ENCODE data around the gene TK1.
A peak's percentile ranks its signal among the peaks of the same experiment; 100 is the strongest.

The TK1 gene

DNA sequence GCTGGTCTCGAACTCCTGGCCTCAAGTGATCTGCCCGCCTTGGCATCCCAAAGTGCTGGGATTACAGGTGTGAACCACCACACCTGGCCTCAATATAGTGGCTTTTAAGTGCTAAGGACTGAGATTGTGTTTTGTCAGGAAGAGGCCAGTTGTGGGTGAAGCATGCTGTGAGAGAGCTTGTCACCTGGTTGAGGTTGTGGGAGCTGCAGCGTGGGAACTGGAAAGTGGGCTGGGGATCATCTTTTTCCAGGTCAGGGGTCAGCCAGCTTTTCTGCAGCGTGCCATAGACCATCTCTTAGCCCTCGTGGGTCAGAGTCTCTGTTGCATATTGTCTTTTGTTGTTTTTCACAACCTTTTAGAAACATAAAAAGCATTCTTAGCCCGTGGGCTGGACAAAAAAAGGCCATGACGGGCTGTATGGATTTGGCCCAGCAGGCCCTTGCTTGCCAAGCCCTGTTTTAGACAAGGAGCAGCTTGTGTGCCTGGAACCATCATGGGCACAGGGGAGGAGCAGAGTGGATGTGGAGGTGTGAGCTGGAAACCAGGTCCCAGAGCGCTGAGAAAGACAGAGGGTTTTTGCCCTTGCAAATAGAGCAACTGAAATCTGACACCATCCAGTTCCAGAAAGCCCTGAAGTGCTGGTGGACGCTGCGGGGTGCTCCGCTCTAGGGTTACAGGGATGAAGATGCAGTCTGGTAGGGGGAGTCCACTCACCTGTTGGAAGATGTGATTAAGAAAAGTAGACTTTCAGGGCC, 32.7 kb upstream of the TK1 start:
- no peak for DNase-seq (ENCODE audit: low read depth)

DNA sequence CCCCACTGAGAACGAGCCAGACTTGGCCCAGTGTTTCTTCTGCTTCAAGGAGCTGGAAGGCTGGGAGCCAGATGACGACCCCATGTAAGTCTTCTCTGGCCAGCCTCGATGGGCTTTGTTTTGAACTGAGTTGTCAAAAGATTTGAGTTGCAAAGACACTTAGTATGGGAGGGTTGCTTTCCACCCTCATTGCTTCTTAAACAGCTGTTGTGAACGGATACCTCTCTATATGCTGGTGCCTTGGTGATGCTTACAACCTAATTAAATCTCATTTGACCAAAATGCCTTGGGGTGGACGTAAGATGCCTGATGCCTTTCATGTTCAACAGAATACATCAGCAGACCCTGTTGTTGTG, 27.8 kb upstream of the TK1 start:
- DNase-seq (ENCODE audit: low read depth) = no peak

DNA sequence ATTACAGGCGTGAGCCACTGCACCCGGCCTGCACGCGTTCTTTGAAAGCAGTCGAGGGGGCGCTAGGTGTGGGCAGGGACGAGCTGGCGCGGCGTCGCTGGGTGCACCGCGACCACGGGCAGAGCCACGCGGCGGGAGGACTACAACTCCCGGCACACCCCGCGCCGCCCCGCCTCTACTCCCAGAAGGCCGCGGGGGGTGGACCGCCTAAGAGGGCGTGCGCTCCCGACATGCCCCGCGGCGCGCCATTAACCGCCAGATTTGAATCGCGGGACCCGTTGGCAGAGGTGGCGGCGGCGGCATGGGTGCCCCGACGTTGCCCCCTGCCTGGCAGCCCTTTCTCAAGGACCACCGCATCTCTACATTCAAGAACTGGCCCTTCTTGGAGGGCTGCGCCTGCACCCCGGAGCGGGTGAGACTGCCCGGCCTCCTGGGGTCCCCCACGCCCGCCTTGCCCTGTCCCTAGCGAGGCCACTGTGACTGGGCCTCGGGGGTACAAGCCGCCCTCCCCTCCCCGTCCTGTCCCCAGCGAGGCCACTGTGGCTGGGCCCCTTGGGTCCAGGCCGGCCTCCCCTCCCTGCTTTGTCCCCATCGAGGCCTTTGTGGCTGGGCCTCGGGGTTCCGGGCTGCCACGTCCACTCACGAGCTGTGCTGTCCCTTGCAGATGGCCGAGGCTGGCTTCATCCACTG, 27.3 kb upstream of the TK1 start, which contains the start of gene BIRC5:
TSS of gene BIRC5 (plus strand) at position 238 of the 690 bp plus-strand sequence. CDS start at position 302, 64 bp downstream.
- peak; percentile 93 for DNase-seq (ENCODE audit: low read depth)

DNA sequence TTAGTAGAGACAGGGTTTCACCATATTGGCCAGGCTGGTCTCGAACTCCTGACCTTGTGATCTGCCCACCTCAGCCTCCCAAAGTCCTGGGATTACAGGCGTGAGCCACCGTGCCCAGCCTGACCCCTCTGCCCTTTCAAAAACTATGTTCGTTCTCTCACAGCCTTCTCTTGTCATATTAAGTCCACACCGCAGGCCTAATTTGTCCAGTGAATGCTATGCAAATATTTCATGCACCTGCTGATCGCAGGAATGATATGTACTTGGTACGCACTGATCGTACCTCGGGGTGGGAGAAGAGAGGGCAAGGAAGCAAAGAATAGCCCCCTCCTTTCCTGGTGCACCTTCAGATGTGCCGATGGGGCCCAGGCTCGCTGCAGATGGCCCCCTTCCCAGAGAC, 24.2 kb upstream of the TK1 start:
- DNase-seq (ENCODE audit: low read depth) = no peak

DNA sequence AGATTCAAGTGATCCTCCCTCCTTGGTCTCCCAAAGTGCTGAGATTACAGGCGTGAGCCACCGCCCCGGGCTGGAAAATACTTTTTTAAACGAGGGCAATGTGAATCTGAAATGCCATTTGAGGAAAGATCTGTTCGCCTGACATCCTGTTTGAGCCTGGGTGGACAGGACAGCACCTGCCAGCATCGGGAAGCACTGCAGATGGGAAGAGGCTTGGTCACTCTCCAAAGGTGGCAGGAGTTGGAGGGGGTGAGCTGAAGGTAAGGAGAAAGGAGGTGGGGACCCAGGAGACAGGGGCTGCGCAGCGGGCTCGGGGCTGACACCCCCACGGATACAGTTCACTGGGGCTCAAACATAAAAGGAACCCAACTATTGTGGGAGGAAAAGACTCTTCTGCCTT, 23.3 kb upstream of the TK1 start:
- DNase-seq (ENCODE audit: low read depth) = no peak

DNA sequence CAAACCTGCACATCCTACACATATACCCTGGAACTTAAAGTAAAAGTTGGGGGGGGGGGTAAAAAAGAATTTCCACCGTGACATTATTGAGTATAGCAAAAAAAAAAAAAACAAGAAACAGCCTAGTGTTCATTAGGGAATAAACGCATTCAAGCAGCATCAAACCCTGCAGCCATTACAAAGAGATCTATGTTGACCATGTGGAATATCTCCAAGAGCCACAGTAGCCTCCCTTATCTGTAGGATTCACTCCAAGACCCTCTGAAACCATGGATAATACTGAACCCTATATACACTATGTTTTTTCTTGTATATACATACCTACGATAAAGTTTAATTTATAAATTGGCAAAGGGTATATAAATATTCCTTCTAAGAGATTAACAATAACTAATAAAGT, 21.6 kb upstream of the TK1 start:
- DNase-seq (ENCODE audit: low read depth) = no peak

DNA sequence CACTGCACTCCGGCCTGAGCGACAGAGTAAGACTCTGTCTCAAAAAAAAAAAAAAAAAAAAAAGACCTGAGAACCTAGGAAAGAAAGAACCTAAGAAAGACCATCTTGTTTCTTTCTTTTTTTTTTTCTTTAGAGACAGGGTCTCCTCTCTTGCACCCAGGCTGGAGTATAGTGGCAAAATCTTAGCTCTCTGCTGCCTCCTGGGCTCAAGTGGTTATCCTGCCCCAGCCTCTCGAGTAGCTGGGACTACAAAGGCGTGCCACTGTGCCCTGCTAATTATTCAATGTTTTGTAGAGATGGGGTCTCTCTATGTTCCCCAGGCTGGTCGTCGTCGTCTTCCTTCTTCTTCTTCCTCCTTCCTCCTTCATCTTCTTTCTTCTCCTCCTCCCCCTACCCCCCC, 19.4 kb upstream of the TK1 start:
- no peak for DNase-seq (ENCODE audit: low read depth)

DNA sequence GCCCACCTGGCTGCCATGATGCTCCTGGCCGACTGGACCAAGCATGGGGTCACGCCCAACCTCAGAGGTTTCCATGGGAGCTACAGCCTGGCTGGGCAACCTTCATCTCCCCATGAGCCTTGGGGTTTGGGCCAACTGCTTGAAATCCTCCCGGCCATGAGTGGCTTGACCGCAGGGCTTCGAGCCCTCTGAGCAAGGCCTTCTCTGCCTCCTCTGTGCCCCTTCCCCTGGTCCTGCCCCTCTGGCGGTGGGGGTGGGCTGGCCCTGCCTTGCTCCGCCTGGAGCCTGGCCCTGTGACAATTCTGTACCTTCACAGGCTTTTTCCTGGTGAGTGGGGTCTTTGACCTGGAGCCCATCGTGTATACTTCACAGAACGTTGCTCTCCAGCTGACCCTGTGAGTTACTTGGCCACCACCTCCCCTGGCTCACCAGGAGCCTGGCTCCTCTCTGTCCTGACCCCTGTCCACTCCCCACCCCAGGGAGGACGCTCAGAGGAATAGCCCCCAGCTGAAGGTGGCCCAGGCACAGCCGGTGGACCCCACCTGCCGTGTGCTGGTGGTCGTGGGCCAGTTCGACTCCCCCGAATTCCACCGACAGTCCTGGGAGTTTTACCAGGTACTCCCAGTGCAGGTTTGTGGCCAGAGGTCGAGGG, 18.4 kb upstream of the TK1 start:
- no peak for DNase-seq (ENCODE audit: low read depth)

DNA sequence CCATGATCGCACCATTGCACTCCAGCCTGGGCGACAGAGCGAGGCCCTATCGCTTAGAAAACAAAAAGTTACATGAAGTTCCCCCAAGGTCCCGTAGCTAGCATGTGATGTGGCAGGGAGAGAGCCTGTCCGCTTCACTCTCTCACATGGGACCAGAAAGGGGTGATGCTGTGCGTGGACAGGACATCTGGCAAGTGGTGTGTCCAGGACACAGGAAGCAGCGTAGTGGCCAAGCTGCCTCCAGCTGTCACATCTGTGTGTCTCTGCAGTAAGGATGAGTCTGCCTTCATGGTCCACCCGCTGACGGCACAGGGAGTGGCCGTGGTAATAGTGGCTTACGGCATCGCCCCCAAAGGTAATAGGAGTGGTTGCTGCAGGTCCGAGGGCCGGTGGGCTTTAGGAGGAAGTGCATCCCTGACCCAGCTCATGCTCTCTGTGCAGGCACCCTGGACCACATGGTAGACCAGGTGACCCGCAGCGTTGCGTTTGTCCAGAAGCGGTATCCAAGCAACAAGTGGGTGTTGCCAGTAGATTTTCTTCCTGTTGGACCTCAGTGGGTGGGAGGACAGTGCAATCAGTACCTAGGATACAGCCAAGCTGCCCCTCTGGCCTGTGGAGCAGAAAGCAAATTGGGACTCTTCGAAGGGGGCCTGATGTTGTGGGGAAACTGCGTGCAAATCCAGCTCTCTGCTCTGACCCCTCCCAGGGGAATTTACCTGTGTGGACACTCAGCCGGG, 17.7 kb upstream of the TK1 start:
- DNase-seq (ENCODE audit: low read depth) = no peak

DNA sequence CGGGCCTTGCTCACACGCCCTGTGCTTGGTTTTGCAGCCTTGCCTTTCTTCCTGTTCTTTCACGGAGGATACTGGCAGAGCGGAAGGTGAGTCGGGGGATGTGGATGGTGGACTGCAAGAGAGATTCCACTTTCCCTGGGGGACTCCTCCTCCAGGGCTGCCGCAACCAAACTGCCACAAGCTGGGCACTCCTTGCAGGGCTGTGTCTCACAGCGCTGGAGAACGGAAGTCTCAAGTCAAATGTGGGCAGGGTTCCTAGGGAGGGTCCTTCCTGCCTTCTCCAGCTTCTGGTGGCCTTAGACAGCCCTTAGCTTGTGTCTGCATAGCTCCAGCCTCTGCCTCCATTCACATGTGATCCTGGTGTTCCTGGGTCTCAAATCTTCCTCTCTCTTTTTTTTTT, 15.8 kb upstream of the TK1 start:
- DNase-seq (ENCODE audit: low read depth) = no peak

DNA sequence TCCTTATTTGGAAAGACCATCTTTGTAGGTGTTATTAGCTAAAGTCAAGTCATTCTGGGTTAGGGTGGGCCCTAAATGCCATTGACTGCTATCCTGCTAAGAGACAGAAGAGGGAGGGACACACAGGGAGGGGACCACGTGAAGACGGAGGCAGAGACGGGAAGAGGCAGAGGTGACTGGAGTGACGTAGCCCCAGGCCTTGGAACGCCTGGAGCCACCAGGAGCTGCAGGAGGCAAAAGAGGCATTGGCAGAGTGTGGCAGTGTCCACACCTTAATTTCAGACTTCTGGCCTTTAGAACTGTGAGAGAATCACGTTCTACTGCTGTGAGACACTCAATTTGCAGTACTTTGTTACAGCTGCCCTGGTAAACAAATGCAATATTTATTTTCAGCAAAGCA, 13.6 kb upstream of the TK1 start:
- DNase-seq (ENCODE audit: low read depth) = no peak

DNA sequence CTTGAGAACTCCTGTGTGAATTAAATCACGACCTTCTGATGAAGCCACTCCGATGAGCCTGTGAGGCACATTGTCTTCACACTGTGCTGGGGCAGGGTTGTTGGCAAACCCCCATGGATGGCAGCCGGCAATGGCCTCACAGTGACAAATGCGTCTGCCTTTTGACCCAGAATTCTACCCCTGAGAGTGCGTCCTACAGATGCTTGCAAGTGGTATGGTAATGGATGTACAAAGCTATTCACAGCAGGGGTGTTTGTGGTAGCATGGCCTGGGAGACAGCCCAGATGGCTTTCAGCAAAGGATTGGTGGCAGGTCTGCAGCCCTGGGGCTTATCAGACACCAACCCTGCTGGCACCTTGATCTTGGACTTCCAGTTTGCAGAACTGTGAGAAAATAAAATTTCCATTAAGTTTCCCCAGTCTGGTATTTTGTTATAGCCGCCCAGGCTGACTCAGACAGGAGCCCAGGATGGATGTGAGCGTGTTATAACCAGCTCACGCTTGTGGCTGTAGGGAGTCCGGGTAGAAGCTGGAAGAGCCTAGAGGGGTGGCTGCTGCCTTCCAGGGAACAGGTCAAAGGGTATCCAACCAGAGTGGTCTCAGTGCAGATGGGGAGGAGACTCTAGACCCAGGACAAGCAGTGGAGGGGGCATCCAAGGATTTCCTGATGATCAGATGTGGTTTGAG, 10.4 kb upstream of the TK1 start:
- no peak for DNase-seq (ENCODE audit: low read depth)

DNA sequence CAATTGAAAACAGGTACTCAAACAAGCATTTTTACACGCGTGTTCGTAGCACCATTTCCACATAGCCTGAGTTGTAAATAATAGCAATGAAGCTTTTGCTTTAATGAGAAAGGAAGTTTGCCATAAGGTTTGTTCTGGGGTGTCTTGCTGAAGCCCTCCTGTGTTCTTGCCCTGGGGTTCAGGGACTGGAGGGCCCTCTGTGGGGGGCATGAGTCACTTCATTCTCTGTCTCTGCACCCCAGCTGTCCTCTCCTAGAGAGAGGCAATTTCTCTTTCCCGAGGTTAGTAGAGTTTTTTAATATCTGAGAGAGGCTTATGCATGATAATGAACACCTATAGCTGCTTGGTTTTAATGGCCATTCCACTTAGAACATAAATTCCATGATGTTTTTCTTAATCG, 9.9 kb upstream of the TK1 start:
- no peak for DNase-seq (ENCODE audit: low read depth)

DNA sequence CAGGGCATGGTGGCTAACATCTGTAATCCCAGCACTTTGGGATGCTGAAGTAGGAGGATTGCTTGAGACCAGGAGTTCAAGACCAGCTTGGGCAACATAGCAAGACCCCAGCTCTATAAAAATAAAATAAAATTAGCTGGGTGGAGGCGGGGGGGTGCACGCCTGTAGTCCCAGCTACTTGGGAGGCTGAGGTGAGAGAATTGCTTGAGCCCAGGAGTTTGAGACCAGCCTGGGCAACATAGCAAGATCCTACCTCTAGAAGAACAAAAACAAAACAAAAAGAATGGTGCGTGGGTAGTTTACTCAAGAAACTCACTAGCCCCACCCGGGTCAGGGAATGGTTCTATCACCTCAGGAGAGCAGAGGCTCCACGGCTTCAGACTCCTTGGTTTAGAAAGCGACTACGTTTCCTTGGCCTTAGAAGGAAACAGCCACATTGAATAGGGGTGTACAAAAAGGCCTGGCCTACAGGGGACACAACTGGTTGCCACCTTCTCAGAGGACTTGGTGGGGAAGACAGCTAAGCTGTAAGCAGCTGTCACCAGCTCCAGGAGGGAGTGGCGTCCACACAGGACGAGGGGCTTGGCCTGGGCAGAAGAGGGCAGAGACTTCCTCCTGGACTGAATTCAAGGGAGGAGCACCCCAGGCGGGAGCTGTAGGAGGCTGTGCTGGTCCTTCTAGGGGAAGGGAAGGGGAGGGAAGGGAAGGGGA, 716 bp downstream of the TK1 start:
- no peak for DNase-seq (ENCODE audit: low read depth)

DNA sequence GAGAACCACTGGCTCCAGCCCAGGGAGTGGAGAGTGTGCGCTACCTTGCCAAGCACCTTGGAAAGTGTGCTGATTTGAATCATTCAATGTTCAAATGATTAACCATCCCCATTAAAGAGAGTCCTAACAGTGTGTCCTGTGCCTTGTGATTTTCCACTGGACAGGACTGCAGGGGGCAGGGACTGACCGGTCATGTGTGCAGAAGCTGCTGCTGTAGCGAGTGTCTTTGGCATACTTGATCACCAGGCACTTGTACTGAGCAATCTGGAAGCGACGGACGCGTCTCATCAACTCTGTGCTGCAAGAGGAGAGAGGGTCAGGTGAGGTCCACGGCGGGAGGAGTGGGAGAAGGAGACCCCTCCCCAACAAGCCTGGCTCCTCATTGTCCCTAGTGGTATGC, 2.0 kb downstream of the TK1 start:
- no peak for DNase-seq (ENCODE audit: low read depth)

DNA sequence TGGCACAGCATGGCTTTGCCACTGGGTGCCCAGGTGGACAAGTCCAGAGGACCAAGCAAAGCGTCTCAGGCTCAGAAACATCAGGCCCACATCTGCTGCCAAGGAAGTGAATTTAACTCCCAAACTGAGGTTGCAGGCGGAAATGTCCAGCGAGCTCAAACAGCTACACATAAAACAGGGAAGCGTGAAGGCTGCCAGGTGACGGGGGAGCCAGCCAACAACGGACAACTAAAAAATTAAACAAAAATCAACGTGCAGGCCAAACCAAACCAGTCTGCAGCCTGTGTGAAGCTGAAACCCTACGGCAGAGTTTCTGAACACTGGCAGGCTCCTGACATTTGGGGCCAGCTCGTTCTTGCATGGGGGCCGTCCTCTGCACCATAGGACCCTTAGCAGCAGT, 2.5 kb downstream of the TK1 start:
- DNase-seq (ENCODE audit: low read depth) = no peak

DNA sequence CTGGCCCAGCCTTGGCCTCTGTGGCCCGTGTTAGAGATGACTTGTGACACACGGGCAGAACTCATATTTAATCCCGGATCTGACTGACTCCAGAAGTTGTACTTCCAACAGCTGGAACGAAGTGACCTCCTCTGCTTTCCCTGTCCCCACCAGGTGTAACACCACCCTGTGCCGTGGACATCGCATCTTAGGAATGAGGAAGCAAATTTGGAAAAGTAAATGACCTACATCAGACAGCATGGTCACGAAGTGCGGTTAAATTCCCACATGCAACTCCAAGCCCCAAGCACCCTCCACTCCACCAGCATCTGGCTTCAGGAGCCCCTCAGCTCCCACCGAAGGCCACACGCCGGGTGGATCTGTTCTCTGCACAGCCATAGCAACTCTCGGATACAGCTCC, 2.9 kb downstream of the TK1 start:
- no peak for DNase-seq (ENCODE audit: low read depth)

DNA sequence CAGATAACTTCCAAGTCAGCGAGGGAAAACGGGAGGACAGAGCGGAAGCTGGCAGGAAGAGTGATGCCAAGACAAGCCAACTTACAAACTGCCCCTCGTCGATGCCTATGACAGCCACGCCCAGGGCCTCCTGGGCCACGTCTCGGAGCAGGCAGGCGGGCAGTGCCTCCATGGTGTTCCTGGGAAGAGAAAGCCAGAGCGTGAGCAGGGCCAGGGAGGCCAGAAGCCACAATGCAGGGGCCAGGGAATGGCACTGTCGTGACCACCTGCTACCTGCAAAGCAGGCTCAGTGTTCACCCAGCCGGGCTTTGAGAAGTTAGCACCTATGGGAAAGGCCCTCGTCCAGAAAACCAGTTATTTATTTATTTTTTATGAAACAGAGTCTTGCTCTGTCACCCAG, 4.3 kb downstream of the TK1 start:
- no peak for DNase-seq (ENCODE audit: low read depth)

DNA sequence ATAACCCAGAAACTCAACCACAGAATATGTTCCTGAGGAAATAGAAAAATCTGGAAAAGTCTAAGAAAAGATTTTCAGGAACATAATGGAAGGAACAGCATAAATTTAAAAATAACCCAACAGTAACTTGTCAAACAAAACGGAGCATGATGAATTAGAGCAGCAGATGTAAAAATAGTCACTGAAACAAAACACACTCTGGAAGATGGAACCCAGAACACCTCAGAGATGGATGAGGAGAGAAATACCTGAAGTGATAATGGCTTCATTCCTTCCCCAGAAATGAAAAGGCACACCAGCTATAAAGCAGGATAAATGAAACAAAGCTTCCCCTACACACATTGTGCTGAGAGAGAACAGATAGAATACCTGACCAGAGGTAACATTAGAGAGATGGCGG, 6.3 kb downstream of the TK1 start:
- no peak for DNase-seq (ENCODE audit: low read depth)

DNA sequence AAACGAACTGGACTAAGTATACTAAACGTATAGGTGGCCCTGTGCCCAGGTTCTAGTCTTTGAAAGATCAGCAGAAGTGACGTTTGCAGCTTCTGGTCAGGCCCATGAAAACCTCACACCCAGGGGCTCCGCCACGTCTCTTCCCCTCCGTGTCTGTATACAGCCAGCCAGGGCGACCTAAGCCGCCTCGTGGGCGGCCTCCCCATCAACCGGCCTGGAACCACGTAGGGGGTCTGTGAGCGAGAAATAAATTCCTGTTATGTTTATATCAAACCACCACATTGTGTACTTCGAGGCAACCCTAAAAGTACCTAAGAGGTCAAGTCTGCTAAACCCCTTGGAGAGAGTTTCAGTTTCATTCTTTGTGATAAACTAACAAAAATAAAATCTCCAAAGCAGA, 6.8 kb downstream of the TK1 start:
- no peak for DNase-seq (ENCODE audit: low read depth)

DNA sequence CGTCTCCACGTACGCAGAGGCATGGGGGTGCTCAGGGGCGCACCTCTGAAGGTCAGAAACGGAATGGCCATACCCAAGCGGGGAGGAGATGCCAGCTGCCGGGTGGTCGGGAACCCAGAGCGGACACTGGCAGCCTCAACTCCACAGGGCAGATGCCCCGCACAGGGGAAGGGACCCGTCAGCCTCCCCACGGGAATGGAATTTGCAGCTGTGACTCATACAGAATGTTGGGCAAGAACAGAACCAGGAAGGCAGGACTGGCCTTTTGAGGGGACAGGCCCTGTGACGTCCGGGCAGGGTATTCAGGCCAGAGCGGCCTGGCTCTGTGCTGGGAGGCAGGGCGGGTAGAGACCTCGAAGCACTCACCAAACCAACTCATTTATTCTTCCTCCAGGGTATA, 7.5 kb downstream of the TK1 start:
- no peak for DNase-seq (ENCODE audit: low read depth)

Measured in activated T-cell treated with anti-CD3 and anti-CD28 coated beads for 1 hour (primary cell).